Esophagus squamous epithelium (tissue), 4 donors: ENCODE results near the gene BNC2.

Source experiments
- POLR2A ChIP-seq, 4 donors: fragments of 450-650 bp; IDR thresholded peaks; one replicate each; pipeline ENCODE4 v1.6.1; 2017; ENCODE audit warnings: antibody characterized with exemption in 4 of 4, mild to moderate bottlenecking in 4 of 4, moderate library complexity in 3 of 4
- TF ChIP-seq, protein P1 (sequence below), 6 experiments: fragments of 450-650 bp in 4 of 6; fragments of 200-600 bp in 2 of 6; sonication (generic) in 2 of 6; IDR thresholded peaks; one replicate each; pipeline ENCODE4 v1.5.1; 2016 to 2019; ENCODE audit warnings: antibody characterized with exemption in 6 of 6, mild to moderate bottlenecking in 4 of 6, moderate library complexity in 4 of 6

DNA sequence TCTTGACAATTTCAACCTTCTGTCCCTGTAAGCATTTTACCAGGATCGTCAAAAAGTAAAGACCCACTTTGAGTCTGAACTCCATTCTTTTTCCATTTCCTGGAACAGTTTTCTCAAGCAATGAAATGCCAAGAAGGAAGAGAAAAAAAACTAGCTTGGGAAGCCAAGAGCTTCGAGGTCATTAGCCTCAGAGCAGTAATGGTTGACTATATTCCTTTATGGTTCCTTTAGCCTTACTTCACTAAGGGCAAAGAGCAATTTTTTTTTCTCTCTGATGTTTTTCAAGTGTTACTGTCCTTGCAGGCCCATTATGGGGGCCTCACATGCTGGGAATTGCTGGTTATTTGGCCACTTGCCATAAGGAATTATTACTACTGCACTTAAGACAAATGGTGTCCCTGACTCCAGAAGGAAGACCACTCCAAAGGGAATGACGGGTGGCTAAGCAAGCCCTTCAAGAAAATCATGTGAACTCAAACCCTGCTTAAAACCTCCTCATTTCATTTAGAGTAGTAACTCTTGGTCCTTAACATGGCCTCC, 37.1 kb downstream of the BNC2 start:
- TF ChIP-seq, protein P1, sequence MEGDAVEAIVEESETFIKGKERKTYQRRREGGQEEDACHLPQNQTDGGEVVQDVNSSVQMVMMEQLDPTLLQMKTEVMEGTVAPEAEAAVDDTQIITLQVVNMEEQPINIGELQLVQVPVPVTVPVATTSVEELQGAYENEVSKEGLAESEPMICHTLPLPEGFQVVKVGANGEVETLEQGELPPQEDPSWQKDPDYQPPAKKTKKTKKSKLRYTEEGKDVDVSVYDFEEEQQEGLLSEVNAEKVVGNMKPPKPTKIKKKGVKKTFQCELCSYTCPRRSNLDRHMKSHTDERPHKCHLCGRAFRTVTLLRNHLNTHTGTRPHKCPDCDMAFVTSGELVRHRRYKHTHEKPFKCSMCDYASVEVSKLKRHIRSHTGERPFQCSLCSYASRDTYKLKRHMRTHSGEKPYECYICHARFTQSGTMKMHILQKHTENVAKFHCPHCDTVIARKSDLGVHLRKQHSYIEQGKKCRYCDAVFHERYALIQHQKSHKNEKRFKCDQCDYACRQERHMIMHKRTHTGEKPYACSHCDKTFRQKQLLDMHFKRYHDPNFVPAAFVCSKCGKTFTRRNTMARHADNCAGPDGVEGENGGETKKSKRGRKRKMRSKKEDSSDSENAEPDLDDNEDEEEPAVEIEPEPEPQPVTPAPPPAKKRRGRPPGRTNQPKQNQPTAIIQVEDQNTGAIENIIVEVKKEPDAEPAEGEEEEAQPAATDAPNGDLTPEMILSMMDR (IDR thresholded peaks at IDR 0.05), result no peak
- TF ChIP-seq POLR2A (IDR thresholded peaks at IDR 0.05), result no peak
